NCI-H1417 treated with DMSO at 0.1 percent for 48 hours (cell line): ENCODE results near the gene FYN.

ENCODE experiments used
- DNase-seq: peaks from one replicate; lab custom pipeline; 2025; lab: John Stamatoyannopoulos, UW

Gene FYN

DNA sequence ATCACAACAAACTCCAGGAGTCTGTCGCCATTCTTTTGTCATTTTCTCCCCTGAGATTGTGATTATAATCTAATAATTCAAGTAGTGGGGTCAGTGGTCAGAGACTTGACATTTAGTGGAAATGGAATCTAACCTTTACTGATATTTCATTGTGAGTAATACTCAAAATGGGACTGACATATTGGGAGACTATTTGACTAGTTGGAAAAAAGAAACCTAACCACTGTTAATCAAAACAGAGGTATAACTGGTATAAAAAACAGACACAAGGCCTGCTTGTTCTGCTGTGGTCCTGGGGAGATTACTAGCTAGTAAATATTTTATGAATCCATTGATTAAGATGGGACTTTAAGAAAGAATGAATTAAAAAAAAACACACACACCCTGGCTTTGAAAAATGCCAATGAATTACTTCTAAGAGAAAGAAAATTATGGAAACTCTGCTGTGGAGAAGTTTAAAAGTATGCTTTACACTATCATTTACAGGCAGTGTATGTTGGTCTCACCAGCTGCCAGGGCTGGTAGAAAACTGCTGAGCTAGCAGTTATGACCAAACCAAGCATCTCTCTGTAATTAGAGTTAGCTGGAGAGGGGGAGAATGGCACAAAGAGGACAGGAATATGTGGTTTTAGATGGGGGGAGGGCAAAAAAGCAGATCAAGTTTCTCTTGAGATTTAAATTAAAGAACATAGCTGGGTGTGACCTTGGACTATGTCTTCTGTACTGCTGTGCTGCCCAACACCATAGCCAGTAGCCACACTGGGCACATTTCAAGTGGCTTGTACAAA, 103.7 kb downstream of the FYN start:
- DNase-seq: no peak

DNA sequence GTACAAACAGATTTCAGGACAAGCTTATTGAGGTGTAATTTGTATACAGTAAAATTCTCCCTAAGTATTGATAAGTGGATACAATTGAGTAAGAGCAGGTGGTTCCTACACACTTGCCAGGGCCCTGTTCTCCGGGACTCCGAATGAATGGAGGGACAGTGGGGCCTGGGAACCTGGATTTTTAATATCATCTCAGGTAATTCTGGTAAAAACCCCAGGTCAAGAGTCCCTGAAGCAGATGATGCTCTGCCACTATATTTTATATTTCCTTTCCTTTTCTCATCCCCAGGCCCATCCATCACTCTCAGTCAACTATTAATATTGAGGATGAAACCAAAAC, 104.9 kb downstream of the FYN start:
- DNase-seq: no peak

DNA sequence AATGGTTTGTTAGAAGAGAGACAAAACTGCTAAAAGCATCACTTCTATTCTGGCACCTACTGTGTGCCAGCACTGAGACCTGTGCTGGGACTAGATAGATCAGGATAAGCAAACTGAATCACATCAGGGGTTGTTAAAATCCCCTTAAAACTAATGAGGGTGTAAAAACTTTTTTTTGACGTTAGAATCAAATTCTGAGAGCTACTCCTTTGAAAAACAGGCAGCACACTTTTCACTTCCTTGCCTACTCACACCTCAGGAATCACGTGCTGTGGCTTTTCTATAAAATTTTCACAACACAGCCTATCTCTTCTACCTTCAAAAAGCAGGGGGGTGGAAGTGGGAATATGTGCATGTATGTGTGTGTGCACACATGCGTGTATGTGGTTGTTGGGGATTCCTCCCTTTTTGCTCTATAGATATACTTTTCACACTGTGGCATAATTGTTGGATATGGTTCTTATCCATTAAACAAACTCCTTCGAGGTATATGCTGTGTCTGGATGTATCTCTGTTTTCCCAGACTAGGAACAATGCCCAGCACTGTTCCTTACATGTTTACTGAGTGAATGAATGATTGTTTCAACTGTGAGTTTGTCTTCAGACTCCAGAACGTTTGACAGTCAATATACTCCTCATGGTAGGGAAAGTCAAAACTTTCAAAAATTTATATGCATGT, 105.4 kb downstream of the FYN start:
- DNase-seq: no peak

DNA sequence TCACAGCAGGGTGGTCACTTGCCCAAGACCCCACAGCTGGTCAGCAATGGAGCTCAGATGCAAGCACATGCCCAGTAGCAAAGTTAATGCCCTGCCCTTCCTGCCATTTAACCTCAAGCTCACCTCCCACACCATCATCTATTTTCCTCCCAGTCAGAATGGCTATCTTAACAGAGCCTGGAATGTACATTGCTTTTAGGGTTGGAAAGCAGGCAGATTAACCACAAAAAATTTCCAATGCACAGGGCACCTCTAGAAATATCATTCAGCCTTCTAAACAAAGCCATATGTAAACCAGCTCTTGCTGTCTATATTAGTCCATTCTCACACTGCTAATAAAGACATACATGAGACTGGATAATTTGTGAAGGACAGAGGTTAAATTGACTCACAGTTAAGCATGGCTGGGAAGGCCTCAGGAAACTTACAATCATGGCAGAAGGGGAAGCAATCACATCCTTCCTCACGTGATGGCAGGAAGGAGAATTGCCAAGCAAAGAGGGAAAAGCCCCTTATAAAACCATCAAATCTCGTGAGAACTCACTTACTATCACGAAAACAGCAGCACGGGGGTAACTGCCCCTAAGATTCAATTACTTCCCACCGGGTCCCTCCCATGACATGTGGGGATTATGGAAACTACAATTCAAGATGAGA, 106.9 kb downstream of the FYN start:
- no peak for DNase-seq

DNA sequence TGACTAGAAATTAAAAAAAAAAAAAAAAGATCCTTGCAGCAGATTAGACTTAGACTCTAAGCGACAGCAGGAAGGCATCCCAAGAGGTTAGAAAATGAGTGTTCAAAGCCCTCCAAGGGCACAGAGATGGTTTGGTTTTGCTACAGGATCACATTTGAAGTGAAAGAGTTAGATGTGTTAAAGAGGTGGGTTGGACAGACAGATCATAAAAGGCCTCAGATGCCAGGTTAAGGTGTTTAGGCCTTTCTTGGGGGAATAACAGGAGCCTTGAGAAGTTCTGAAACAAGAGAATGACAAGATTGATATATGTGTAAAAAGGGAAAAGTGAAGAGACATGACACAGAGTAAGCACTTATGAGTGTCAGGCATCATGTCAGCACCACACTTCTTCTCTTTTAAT, 107.5 kb downstream of the FYN start:
- DNase-seq: no peak

DNA sequence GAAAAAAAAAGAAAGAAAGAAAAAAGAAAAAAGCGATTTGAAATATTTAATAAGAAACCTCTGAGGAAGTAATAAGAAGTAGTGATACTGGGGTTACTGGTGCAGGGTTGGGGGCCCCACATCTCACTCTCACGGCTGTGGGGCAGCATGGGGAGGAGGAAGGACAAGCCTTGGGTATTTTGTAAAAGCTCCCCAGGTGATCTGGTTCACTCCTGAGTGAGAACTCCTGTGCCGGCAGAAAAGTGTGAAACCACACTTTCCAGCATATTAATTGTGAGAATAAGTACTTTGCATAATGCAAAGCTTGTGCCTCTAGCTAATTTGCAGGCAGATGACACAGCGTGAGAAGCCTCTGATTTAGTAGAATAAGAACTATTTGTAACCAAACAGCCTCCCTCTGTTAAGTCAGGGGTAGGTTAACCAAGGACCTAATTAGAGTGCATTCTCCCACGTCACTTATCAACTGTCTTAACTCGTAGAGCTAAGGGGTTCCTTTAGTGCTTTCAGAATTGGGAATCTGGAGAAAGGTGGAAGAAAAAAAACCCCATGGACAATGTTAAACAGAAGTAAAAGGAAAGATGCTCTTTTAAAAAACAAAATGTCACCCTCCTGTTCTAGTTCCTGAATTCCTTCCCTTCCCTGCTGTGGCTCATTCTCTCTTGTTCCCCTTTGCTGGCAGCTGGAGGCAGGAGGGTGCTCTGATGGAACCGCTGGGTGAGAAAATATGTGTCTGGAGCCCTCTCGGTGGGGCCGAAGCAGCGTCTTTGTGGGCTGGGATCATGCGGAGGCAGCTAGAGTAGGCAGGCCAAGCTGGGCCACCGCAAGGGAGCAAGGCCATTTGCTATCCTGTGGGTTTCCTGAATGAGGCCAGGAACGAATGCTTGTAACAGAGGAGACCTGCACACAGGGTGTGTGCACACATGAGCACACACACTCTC, 108.7 kb downstream of the FYN start:
- no peak for DNase-seq

DNA sequence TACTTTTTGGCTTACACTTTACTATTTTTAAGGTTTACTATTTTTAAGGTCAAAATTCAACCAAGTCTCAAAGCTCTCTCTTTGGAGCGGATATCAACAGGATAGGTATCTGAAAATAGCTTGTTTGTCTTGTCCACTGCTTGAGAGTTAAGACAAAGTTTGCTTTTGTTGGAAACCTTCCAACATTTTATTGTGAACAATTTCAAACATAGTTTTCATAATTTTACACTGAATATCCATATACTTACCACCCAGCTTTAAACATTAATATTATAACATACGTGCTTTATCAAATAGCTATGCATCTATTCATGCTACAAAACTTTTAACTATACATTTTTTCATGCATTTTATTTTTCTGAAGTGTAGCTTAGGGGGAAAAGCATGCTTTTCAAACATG, 109.9 kb downstream of the FYN start:
- no peak for DNase-seq

DNA sequence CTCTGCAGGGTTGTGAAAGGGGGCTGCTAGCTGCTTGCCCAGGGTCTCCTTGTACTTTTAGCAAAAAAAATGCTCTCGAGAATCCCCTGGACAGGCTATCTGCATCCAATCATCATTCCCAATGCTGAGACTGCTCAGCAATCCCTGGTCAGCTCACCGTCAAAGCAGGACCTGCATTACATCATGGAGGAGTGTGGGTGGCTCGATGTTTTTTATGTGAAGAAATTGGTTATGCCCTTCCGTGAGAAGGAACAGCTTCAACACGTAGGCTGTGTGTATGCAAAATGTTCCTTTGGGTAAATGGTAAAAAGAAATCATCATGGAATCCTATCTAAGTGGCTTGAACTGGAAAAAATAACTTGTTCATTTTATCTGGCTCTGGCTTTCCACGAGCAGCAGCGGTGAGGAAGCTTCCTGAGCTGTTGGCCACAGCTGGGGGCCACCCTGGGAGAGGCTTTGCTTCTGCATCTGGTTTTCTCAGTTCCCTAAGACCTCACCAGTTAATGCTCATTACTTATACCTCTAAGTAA, 111.4 kb downstream of the FYN start:
- no peak for DNase-seq

DNA sequence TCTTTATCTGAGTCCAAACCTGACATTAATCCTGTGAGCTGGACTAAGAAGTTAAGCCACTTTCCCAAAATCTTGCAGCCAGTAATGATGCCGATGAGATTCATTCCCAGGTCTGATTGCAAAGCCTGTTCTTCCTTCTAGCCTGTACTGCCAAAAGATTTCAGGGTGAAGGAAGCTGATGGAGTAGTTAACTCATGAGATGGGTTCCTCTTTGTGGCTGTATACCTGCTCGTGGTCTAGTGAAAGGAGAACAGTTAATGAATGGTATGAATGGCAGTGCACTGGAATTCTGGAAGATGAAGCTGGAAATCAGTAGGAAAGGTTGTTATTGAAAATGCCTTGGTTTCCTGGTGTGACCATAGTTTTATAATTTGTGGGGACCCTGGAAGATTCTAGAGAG, 112.0 kb downstream of the FYN start:
- DNase-seq: no peak

DNA sequence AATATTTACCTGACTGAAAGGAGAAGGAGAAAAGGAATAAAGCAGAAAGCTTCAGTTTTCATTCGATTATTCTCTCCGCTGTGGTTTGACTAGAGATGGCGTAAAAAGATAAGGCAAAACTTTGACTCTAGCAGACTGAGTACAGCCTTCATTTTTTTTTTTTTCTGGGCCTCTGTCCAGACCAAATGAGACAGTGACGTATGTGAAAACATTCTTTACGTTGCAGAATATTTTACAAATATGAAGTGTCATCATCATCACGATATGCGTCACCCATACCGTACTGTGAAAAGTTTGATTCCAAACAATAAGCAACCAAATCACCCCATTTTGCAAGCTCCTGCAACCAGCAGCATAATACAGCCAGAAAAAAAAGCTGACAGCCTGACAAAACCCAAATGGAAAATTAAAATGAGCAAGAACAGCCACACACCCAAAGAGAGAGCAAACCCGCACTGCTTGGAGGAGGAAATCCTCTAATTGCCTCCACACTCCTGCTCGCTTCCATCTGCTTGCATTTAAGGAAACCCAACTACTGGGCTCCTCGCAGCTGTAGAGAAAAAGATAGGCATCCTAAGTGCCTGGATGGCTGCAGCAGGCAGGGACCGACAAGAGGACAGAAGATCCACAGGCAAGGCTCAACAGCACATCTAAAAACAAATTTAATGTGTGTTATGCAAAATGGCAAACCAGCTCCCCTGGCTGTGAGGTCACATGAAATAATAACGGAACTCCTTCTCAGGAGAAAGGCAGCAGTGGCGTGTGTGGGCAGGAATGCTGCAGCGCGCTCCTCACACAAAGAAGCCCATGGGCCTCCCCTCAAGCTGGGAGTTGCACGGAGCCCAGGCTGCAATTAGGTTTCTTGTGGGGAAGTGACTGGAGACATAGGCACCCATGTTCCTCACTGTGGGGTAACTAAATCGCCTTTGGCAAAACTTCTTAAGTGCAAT, 113.1 kb downstream of the FYN start:
- DNase-seq: no peak

DNA sequence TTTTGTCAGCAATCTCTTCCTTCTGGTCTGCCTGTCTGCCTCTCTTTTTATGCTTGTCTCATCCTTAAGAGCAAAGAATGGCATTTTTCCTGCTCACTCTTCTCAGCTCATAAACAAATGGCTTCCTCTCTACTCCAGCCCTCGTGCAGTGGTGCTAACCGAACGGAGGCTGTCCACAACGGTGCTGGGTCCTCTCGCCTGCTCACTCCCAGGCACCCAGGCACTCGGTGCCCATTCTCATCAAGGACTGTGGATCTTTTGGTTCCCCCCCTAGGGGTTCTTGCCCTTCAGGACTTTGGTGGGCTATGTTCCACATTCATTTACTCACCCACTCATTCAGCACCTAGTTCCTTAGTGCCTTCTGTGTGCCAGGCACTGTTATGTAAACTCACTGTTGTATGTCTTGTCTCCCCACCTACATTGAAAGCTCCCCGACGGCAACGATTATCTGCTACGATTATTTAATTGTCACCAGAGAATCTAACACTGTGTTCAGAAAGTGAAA, 113.9 kb downstream of the FYN start:
- no peak for DNase-seq

DNA sequence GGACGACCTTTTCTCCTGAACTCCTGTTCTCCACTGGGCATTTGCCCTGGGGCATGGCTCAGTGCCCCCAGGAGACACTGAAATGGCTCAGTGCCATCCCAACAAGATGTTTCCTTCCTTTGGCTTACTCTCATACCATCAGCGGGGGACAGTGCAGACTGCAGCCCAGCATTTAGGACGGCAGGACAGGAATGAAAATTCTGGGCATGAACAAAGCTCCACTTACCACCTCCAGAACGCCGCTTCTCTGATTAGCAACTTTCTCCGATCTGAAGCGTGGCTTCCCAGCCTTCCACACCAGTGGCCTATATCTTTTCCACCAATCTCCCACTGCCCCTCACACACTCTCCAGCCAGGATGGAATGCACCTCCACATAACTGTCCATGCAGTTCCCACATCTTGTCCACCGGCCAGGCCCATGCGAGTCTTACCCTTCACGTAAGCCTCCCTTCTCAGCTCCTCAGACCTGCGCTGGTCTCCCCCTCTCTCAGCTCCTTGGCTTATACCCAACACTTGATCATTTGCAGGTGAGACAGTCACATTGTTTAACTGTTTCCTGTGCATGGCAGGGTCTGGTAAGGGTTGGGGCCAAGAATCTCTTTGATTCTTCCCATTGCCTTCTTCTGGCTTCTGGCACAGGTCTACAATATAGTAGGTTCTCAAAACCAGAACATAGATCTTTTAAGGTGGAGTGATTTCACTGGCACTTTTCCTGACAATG, 114.5 kb downstream of the FYN start:
- DNase-seq: no peak

DNA sequence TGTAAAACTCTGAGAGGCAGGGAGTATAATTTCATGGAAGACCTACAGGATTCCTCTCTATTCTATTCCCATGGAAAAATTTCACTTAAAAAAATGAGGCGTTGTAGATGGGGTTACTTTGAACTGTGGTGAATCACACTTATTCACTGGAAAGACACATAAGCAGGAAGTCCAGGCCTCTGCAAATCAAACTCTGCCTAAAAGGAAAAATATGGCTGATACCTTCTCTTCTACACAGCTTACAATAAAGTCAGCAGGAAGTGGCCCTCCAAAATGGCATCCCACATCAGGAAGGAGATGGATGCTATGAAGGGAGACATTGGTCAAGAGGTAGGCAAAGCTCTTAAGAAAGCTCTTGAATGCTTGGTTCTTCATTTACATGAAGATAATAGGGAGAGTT, 115.9 kb downstream of the FYN start:
- no peak for DNase-seq

DNA sequence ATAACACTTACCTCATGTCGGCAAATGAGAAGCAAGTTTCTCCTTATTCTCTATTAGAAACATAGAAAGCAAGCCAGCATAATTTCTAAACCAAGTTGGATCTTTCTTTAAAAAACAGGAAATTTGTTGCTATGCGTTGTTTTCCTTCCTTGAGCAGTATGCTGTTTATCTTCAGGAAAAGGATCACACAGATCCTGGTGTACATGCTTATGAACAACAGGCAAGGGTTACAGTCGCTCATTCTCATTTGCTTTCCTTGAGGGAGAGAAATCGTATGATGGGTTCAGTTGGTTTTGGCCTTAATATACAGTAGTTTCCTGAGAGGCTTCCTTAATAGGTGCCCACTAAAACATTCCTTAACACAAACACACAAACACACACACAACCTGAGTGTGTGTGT, 118.8 kb downstream of the FYN start:
- DNase-seq: no peak

DNA sequence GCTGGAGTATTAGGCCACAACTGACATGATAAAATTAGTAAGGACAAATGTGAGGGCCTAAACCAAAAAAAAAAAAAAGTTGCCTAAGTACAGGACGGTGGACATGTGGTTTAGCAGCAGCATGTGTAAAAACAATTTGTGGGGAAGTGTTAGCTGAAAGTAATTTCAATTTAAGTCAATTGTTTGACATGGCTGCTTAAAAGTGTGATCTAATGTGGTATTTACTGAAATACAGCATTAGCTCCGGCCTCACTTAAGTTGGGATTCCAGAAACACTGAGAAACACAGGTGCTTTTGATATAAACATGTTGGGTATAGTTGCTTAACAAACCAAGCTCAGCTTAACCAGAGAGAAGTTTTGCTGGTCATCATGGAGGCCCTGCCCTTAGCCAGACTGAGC, 119.7 kb downstream of the FYN start:
- DNase-seq: no peak

DNA sequence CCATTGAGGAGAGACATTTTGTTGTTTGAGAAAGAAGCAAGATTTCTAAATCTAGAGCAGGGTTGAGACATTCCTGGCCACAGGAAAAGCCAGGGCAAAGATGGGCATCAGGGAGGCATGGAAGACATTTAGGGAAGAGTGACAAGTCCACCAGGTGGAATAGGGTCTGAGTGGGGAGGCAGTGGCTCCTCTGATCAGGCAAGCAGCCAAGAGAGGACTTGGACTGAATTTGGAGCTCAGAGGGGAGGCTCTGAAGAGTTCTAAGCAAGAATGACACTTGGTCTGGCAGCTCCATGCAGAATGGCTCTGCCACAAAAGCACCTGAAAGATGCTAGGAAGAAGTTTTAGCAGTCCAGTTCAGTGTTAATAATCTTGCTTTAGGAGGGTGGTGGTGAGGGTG, 120.8 kb downstream of the FYN start:
- DNase-seq: no peak

DNA sequence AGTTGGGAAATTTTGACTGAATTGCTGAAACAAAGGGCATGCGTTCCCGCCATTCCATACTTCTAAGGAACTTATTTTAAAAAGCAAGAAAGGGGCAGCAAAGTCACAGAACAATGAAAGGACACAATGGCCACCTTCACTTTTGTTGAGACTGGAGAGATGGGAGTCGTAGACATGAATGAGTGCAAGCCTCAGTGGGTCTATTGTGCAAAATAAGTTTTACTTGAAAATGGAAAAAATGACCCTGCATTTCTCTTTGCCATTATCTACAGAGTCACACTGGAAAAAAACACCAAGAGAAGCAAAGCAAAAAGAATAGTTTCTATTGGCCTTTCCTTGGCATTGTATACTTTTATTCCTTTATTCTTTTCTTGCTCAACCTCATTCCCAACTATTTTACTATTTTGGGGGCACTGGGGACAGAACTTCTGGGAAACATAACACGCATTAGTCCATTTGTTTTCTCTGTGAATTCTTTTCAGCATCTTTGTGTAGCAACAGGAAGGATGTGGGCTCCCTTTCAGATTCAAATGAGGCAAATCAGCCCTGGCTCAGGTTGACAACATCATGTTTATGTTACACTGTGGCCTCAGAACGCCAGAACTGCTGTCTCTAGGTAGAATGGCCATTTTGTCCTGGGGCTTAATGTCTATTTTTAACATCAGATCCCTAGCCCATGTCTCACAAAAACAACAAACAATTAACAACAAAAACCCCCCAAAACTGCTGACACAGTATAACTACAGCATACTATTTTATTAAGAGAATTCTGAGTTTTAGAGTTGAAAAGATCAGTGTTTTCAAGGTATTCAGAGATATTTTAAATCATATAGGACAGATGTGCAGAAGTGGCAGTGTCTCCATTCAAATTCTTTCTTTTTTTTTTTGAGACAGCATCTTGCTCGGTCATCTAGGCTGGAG, 122.2 kb downstream of the FYN start:
- DNase-seq: no peak

DNA sequence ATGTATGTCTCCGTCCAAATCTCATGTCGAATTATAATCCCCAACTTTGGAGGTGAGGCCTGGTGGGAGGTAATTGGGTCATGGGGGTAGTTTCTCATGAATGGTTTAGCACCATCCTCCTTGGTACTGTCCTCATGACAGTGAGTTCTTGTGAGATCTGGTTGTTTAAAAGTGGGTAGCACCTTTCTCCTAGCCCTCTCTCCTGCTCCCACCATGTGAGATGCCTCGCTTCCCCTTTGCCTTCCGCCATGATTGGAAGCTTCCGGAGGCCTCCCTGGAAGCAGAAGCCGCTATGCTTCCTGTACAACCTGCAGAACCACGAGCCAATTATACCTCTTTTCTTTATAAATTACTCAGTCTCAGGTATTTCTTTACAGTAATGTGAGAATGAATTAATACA, 123.1 kb downstream of the FYN start:
- no peak for DNase-seq

DNA sequence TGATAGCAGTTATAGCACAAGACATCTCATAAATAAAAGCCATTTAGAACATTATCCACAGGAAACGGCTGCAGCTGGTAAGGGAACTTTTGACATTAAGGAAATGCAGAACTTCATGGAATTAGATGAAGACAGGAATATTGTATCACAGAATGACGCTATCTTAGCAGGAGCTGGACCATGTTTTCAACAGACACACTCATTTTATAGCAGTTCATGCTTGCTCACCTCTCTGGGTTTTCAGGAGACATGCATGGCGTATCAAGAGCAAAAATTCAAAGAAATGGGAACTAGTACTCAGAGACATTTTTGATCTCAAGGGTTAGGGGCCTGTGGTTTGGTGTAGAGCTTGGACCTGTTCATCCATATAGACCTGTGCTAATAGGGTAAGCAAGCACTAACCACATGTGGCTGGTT, 125.0 kb downstream of the FYN start:
- no peak for DNase-seq
